Umbilical cord (tissue), 2 donors: ENCODE results near the gene MIOX. TPM values are rescaled to one million over a fixed set of nuclear protein-coding genes. Genes with fewer than 3 reads are reported as not detected.
A peak's percentile ranks its signal among the peaks of the same experiment; 100 is the strongest.

Experiments used
- DNase-seq: peaks from one replicate; pipeline ENCODE4 v3.0.0-alpha.2; 2015; ENCODE audit warnings: low spot score
- total RNA-seq: library from RNA; depleted of rRNA; stranded (reverse); fragments of >200 nt; gene quantifications from one replicate; pipeline ENCODE4 v1.2.3, GENCODE V29; 2014; ENCODE audit warnings: low replicate concordance; ENCODE audit not compliant: insufficient read depth

MIOX gene
- total RNA-seq, 1 donor from 2014 or later: not detected

DNA sequence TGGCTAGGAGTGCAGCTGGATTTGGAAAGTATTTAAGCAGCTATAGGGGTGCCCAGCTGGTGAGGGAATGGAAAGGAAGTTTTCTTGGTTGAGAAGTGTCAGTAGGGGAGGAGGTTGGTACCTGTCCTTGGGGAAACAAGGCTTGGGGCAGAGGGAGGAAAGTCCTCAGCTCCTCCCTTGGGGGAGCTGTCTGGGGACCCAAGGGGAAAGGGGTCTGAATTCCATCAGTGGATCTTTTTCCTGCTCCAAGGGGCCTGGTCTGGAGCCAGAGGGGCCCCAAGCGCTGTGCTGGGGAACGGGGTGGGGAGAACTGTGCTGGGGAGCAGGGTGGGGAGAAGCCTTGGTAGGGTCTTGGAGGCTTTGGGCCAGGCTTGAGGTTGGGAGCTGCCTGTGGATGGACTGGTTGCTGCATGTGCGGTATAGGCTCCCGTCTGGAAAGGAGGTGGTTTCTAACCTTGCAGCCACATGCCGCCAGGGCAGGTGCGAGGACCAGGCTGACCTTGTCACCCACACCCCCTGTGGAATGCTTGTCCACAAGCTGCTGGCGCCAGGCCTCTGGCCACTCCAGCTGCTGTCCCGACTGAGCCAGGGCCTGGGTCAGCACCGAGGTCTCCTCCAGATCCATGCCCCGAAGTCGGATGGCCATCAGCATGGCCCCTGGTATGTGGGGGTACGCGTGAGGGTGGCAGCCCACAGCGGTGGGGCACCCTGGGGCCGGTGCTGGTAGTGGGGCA is 42.2 kb downstream of the MIOX start:
- DNase-seq: no peak

DNA sequence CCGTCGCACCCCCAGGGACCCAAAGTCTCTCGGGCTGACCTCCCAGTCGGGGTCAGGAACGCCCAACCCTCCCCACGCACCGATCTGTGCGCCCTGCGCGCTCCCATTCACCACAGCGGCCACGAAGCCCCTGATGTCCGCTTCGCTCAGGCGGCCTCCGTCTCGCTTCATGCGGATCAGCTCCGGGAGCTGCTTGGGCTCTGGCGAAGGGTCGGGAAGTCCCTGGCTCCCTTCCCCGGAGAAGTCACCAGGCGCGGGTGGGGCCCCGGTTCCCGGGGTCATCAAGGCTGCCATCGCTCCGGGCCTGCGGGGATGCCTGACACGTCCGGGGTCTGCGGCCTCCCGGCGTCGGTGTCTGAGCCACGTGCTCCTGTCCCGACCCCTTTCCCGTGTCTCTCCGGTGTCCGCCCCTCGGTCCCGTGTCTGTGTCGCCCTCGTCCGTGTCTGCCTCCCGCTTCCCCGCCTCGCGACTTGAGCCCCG is 42.8 kb downstream of the MIOX start:
- DNase-seq: no peak

DNA sequence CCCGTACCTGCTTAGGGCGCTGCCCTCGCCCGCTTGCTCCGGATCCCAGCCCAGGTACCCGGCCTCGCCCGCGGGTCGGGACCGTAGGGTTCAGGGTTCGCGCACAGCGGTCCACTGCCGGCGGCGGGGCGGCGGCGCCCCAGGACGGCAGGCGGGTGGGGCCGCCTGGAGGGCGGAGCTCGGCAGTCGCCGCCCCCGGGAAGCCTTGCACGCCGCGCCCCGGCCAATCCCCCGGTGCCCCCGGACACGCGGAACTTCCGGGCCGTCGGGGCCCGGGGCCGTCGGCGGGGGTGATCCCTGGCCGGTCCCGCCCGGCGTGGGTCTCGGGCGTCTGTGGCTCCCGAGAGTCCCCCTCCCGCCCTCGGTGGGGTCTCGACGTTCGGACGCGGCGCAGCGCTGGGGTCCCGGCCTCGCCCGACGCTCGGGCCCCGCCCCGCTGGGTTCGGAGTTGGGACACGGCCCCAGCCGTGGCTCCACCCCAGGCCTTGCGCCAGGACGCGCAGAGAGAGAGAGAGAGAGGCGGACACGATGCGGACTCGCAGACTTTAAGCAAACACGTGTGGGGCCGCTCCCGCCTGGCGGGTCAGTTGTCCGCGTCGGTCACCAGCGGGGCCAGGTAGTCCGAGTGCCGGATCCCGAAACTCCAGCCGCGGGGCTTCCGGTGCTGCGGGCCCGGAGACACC is 43.4 kb downstream of the MIOX start, which contains the start of gene TYMP:
TYMP (minus strand) TSS at position 116 of the 683 bp plus-strand sequence. CDS start 303 bp downstream, outside the sequence.
- peak; percentile 92 for DNase-seq

DNA sequence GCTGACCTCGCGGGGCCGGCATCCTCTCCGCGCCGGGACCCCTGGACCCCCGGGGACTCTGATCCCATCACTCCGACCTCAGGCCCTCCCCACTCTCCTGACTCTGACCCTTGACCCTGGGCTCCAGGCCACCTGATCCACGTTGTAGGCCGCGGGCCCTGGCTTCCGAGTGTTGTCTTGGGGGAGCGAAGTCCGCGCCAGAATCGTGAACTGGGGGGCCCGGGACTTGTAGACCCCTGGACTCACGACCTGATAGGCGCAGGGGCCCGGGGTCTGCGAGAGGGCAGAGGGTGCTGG is 43.9 kb downstream of the MIOX start:
- no peak for DNase-seq

DNA sequence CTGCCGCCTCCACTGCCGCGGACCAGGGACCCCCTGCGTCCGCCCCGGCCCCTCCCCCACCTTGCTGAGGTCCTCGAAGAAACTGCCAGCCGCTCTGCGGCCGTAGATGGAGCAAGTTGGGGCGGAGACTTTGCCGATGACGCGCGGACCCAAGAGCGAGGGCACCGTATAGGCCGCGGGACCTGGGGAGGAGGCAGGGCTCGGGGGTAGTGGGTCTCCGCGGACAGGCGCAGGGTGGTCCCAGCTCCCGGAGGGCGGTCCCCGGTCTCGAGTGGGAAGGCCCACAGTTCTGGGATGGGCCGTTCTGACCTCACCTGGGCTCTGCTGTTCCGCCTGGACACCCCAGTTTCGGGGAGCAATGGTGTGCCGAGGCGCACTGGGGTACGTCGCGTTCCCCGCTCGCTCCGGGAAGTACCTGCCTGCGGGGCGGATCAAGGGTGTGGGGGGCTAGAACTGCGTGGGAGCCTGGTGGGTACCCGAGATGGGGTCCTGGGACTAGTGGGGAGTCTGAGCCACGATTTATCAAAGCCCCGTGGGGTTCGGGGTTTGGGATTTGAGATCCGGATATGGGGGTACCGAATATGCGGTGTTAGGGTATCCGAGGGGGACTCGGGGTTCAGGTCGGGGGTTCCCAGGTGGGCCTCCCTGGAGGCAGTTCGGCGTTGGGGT is 44.4 kb downstream of the MIOX start:
- DNase-seq: peak; percentile 94

DNA sequence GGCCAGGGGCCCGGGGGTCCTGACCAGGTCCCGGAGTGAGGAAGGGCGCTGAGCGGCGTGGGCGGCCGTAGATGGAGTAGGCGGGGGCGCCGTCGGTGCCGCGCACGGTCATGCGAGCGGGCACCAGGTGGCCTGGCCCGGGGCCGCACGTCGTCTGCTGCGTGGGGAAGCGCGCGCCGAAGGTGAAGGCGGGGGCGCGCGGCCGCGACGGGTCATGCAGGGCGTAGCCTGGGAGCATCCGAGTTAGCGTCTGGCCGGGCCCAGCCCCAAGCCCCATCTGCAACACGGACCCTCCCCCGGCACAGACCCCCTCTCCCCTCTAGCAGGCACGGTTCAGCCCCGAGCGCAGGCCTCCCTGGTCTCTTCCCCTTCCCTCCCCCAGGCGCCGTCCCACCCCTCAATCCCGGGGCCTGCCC is 44.9 kb downstream of the MIOX start:
- peak; percentile 76 for DNase-seq

DNA sequence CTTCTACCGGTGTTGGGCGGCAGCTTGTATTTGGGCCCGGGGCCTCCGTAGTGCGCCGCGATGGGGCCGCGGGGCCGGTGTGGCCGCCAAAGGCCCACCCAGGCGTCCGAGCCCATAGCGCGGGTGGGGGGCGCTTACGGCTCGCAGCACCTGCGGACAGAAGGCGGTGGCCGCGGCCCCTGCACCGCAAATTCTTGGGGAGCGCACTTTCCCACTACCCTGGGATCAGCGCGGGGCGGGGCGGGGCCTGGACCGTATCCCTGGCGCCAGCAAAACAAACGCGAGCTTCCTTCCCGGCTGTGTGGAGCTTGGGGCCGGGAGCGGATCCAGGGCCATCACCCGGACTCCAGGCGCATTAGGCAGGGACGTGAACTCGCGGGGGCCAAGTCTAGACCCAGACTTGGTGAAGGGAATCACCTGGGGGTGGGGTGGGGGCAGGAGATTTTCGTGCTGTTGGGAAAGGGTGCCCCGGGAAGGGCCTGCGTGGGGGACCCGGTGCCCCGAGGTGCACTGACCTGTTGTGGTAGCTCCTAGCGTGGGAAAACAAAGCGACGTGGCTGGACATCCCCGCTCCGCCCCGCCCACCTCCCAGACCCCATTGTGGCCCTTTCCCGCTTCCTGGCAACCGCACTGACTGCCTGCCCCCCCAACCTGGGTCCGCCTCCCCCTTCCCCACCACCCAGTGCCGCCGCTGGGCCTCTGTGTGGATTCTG is 45.5 kb downstream of the MIOX start:
- peak; percentile 84 for DNase-seq

DNA sequence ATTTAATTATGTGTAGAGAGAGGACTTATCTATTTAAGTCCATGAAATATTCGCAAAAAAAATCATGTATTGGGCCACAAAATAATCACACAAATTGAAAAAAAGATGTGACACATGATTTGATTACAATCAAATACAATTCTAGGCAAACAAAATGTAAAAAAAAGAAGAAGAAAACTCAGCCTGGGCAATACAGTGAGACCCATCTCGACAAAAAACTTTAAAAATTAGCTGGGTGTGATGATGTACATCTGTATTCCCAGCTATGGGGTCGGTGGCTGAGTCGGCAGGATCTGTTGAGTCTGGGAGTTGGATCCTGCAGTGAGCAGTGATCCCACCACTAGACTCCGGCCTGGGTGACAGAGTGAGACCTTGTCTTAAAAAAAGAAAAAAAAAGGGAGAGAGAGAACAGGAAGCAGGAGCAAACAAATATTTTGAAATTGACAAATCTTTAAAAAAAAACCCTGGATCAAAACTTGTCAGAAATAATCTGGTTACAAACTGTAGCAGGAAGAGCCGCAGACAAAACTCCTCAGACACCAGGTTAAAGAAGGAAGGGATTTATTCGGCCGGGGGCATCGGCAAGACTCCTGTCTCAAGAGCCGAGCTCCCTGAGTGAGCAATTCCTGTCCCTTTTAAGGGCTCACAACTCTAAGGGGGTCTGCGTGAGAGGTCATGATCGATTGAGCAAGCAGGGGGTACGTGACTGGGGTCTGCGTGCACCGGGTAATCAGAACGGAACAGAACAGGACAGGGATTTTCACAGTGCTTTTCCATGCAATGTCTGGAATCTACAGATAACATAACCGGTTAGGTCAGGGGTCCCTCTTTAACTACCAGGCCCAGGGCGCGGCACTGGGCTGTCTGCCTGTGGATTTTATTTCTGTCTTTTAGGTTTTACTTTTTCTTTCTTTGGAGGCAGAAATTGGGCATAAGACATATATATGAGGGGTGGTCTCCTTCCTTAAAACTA is 46.5 kb downstream of the MIOX start:
- peak; percentile 52 for DNase-seq

DNA sequence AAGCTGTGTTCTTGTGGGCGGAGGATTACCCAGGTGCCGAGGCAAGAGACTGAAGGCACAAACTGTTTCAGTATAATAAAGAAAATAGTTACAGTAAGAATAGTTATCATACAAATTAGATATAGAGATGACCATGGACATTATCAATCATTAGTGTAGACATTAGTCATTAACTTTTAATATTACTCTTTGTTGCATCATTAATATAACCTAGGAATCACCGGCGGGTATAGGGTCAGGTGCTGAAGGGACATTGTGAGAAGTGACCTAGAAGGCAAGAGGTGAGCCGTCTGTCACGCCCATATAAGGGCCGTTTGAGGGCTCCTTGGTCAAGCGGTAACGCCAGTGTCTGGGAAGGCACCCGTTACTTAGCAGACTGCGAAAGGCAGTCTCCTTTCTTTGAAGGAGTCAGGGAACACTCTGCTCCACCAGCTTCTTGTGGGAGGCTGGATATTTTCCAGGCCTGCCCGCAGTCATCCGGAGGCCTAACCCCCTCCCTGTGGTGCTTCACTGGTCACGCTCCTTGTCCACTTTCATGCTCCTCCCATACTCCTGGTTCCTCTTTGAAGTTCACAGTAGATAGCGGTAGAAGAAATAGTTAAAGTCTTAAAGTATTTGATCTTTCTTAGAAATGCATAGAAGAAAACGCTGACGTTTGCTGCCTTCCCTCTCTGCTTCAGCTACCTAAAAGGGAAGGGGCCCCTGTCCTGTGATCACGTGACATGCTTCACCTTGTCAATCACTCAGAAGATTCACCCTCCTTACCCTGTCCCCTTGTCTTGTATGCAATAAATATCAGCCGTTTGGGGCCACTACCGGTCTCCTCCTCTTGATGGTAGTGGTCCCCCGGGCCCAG is 47.4 kb downstream of the MIOX start:
- DNase-seq: peak; percentile 87

DNA sequence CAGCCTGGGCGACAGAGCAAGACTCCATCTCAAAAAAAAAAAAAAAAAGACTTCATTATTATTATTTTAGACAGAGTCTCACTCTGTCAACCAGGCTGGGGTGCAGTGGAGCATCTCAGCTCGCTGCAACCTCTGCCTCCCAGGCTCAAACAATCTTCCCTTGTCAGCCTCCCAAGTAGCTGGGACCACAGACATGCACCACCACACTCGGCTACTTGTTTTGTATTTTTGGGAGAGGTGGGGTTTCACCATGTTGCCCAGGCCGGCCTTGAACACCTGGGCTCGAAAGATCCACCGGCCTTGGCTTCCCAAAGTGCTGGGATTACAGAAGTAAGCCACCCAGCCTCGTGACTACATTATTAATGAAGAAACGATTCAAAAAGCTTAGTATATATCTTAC is 48.5 kb downstream of the MIOX start:
- DNase-seq: no peak

DNA sequence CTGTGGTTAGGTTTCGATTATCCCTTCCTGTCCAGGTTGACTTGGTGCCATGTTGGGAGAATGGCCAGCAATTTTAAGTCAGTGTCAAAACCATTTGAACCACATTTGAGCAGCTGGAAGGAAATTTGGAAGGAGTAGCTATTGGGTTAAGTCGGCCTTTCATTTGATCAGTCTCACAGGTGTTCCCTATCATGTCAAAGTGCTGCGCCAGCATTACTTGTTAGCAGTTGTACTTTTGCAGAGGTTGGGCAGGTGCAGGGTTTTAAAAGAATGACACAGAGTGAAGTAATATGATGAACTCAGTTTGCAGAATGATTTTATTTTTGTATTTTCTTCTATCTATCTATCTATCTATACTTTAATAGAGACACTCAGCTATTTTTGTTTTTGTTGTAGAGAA is 49.6 kb downstream of the MIOX start:
- no peak for DNase-seq

DNA sequence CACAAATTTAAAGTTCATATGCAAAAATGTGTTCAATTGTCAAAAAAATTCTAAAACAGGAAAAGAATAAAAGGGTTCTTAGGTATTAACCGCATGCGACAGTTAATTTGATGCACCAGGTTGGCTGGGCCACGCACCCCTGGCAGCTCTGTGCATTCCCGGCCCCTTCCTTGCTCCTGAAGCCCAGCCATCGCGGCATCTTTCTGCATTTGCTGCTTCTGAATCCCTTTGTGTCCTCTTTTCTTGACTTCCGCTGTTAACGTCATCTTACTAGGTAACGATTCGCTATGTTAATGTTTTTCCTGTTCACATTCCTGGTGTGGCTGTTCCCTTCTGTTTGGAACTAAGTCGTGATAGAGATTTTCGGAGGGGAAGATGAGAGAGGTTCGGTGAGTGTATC is 51.1 kb downstream of the MIOX start:
- DNase-seq: no peak

Other genes with a start within 250 kb of the MIOX start
- gene TUBGCP6, start 241.8 kb upstream of the MIOX start, total RNA-seq: 30.3 TPM
- 35.6 TPM for gene HDAC10, start 235.6 kb upstream of the MIOX start, total RNA-seq
- 21.4 TPM for gene MAPK12, start 225.2 kb upstream of the MIOX start, total RNA-seq
- 4.3 TPM for gene MAPK11, start 216.5 kb upstream of the MIOX start, total RNA-seq
- gene PLXNB2, start 179.2 kb upstream of the MIOX start, total RNA-seq: 86.2 TPM
- 1.4 TPM for gene DENND6B, start 159.8 kb upstream of the MIOX start, total RNA-seq
- 43.8 TPM for gene PPP6R2, start 143.5 kb upstream of the MIOX start, total RNA-seq
- 48.2 TPM for gene SBF1, start 11.8 kb upstream of the MIOX start, total RNA-seq
- gene ADM2, start 5.3 kb upstream of the MIOX start, total RNA-seq: 0.72 TPM
- gene LMF2, start 20.8 kb downstream of the MIOX start, total RNA-seq: 34.2 TPM
- 14.4 TPM for gene NCAPH2, start 21.4 kb downstream of the MIOX start, total RNA-seq
- gene SCO2, start 38.7 kb downstream of the MIOX start, total RNA-seq: not detected
- 89.8 TPM for gene TYMP, start 43.2 kb downstream of the MIOX start, total RNA-seq
- 6.0 TPM for gene KLHDC7B, start 59.0 kb downstream of the MIOX start, total RNA-seq
- not detected for gene SYCE3, start 76.1 kb downstream of the MIOX start, total RNA-seq
- gene CPT1B, start 91.6 kb downstream of the MIOX start, total RNA-seq: not detected
- gene CHKB, start 96.0 kb downstream of the MIOX start, total RNA-seq: 14.2 TPM
- 0.72 TPM for gene MAPK8IP2, start 113.9 kb downstream of the MIOX start, total RNA-seq
- 5.8 TPM for gene ARSA, start 141.3 kb downstream of the MIOX start, total RNA-seq
- gene SHANK3, start 186.0 kb downstream of the MIOX start, total RNA-seq: 0.96 TPM